ENCODE data around the gene TIMM44. TPM values are rescaled to one million over a fixed set of nuclear protein-coding genes. Genes with fewer than 3 reads are reported as not detected.

The TIMM44 gene
- total RNA-seq, 1 donor from 2014 or later: 79.2 TPM

DNA sequence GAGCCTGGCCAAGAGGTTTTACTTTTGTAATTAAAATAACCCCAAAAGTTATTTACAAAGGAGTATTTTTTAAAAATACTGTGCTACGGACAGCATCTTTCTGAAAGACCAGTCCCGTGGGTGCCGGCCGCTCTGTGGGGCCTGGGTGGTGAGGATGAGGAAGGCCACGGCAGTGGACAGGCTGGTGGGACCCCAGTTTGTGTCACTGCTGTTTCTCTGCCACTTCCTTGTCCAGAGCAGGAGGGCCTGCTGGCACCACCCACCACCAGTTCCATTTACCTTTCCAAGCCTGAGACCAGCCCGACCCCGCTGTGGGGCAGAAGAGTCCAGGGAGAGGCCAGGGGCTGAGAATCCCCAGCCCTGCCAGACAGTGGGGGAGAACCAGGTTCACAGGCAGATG lies 38.2 kb upstream of the TIMM44 start:
- intact Hi-C loops (cut with micrococcal nuclease): no loop called here
- DNase-seq (ENCODE audit: low spot score): no peak
- Mint-ChIP-seq H3K27me3 (ENCODE audit: low read depth) (no peaks in the 10 kb centered on the region), H3K4me1 (ENCODE audit: low read depth) (no peaks in the 10 kb centered on the region), H3K36me3 (ENCODE audit: low read depth) (peaks cover 57% of the 10 kb centered on the region), H3K4me3 (ENCODE audit: low read depth) (no peak overlapping the region), H3K9me3 (no peaks in the 10 kb centered on the region), H3K27ac (no peak overlapping the region)

DNA sequence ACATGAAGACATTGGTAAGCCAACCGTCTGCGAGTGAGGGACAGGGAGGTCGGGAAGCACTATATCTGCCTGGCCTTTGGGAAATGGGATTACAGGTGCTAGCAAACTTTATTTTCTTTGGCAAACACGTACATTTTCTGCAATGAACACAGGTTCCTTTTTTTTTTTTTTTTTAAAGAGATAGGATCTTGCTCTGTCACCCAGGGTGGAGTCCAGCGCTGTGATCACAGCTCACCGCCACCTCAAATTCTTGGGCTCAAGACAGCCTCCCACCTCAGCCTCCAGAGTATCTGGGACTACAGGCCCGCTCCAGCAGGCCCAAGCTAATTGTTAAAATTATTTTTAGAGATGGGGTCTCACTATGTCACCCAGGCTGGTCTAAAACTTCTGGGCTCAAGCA lies 37.7 kb upstream of the TIMM44 start:
- no peaks in the 10 kb centered on the region for H3K9me3 Mint-ChIP-seq
- intact Hi-C loops (cut with micrococcal nuclease): no loop called here
- DNase-seq (ENCODE audit: low spot score): no peak
- H3K4me3 Mint-ChIP-seq (ENCODE audit: low read depth): no peak overlapping the region
- peaks cover 52% of the 10 kb centered on the region for H3K36me3 Mint-ChIP-seq (ENCODE audit: low read depth)
- no peaks in the 10 kb centered on the region for H3K4me1 Mint-ChIP-seq (ENCODE audit: low read depth)
- H3K27me3 Mint-ChIP-seq (ENCODE audit: low read depth): no peaks in the 10 kb centered on the region
- H3K27ac Mint-ChIP-seq: no peak overlapping the region

DNA sequence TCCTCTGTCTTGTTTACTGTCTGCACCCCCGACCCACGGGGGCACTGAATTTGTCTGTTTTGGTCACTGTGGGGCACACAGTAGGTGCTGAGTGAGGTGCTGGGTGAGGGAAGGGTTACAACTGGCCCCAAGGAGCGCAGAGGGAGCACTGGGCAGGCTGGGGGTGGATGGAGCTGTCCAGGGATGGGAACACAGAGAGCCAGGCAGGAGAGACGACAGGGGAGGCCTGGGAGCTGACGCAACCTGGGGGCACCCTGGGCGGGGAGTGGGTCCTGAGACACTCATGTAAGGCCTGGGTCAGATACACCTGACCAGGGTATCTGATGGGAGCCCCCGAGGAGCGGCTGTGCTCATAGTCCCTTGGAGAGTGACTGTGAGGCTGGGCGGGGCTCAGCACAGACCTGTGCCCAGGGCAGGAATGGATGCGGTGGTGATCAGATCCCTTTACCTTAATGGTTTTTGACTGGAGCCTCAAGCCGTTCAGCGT lies 37.2 kb upstream of the TIMM44 start:
- H3K36me3 Mint-ChIP-seq (ENCODE audit: low read depth): peaks cover 47% of the 10 kb centered on the region
- intact Hi-C loops (cut with micrococcal nuclease): no loop called here

DNA sequence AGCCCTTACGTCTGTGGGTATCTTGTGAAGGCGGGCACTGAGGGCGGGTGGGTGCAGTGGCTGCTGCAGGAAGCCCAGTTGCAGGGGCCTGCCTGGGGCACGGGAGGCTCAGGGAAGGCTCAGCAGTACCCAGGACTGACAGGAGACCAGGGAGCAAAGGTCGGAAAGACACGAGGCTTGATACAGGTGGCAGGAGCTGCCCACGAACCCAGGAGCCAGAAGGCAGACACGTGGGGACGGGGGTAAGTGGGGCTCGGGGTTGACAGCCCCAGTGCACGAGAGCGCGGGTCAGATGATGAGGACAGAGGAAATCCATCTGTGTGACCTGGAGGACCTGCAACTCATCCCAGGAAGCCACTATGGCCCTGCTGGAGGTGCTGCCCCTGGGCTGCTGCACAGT lies 36.7 kb upstream of the TIMM44 start:
- H3K36me3 Mint-ChIP-seq (ENCODE audit: low read depth): peaks cover 47% of the 10 kb centered on the region
- no peaks in the 10 kb centered on the region for H3K4me1 Mint-ChIP-seq (ENCODE audit: low read depth)
- H3K4me3 Mint-ChIP-seq (ENCODE audit: low read depth): no peak overlapping the region
- no peak overlapping the region for H3K27ac Mint-ChIP-seq
- no peak for DNase-seq (ENCODE audit: low spot score)
- intact Hi-C loops (cut with micrococcal nuclease): no loop called here
- no peaks in the 10 kb centered on the region for H3K9me3 Mint-ChIP-seq
- no peaks in the 10 kb centered on the region for H3K27me3 Mint-ChIP-seq (ENCODE audit: low read depth)

More for the DNA sequence above, 37.2 kb upstream of the TIMM44 start:
- Mint-ChIP-seq H3K4me1 (ENCODE audit: low read depth) (no peaks in the 10 kb centered on the region), H3K4me3 (ENCODE audit: low read depth) (no peak overlapping the region), H3K9me3 (no peaks in the 10 kb centered on the region), H3K27me3 (ENCODE audit: low read depth) (no peaks in the 10 kb centered on the region), H3K27ac (no peak overlapping the region)
- no peak for DNase-seq (ENCODE audit: low spot score)

DNA sequence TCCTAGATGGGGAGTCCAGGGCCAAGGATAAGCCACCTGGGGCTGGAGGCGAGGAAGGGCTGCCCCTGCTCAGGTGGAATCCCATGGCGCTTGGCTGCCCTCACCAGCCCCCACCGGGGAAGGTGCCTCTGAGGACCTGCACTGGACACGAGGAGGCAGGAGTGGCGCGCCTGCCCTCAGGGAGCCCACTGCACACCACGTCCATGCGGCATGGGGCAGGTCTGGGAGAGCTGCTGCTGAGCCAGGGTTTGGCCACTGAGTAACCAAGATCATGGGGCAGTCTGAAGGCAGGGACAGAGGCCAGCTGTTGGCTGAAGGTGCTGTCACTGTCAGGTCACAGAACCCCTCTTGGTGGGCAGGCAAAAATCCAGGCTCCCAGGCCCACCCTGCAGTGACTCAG lies 36.1 kb upstream of the TIMM44 start:
- Mint-ChIP-seq H3K9me3 (no peaks in the 10 kb centered on the region), H3K36me3 (ENCODE audit: low read depth) (peaks cover 48% of the 10 kb centered on the region), H3K4me1 (ENCODE audit: low read depth) (no peaks in the 10 kb centered on the region), H3K4me3 (ENCODE audit: low read depth) (no peak overlapping the region), H3K27ac (no peak overlapping the region), H3K27me3 (ENCODE audit: low read depth) (no peaks in the 10 kb centered on the region)
- intact Hi-C loops (cut with micrococcal nuclease): no loop called here
- no peak for DNase-seq (ENCODE audit: low spot score)

GRCh38 chr19:7979011-7979410 lies 35.5 kb upstream of the TIMM44 start:
- Mint-ChIP-seq H3K36me3 (ENCODE audit: low read depth) (peaks cover 48% of the 10 kb centered on the region), H3K27ac (no peak overlapping the region), H3K4me3 (ENCODE audit: low read depth) (no peak overlapping the region), H3K9me3 (no peaks in the 10 kb centered on the region), H3K27me3 (ENCODE audit: low read depth) (no peaks in the 10 kb centered on the region), H3K4me1 (ENCODE audit: low read depth) (no peaks in the 10 kb centered on the region)
- intact Hi-C loops (cut with micrococcal nuclease): no loop called here
- DNase-seq (ENCODE audit: low spot score): no peak

GRCh38 chr19:7978179-7978825 lies 34.8 kb upstream of the TIMM44 start:
- no peaks in the 10 kb centered on the region for H3K4me1 Mint-ChIP-seq (ENCODE audit: low read depth)
- H3K36me3 Mint-ChIP-seq (ENCODE audit: low read depth): peaks cover 52% of the 10 kb centered on the region
- DNase-seq (ENCODE audit: low spot score): no peak
- no peak overlapping the region for H3K4me3 Mint-ChIP-seq (ENCODE audit: low read depth)
- H3K9me3 Mint-ChIP-seq: no peaks in the 10 kb centered on the region
- no peak overlapping the region for H3K27ac Mint-ChIP-seq
- intact Hi-C loops (cut with micrococcal nuclease): no loop called here
- no peaks in the 10 kb centered on the region for H3K27me3 Mint-ChIP-seq (ENCODE audit: low read depth)

- Mint-ChIP-seq H3K9me3 (no peaks in the 10 kb centered on the region), H3K4me3 (ENCODE audit: low read depth) (no peak overlapping the region), H3K4me1 (ENCODE audit: low read depth) (no peaks in the 10 kb centered on the region), H3K36me3 (ENCODE audit: low read depth) (peaks cover 49% of the 10 kb centered on the region), H3K27me3 (ENCODE audit: low read depth) (no peaks in the 10 kb centered on the region), H3K27ac (no peak overlapping the region)
- intact Hi-C loops (cut with micrococcal nuclease): no loop called here
- no peak for DNase-seq (ENCODE audit: low spot score)
Measured at GRCh38 chr19:7977723-7978040, 34.2 kb upstream of the TIMM44 start.

DNA sequence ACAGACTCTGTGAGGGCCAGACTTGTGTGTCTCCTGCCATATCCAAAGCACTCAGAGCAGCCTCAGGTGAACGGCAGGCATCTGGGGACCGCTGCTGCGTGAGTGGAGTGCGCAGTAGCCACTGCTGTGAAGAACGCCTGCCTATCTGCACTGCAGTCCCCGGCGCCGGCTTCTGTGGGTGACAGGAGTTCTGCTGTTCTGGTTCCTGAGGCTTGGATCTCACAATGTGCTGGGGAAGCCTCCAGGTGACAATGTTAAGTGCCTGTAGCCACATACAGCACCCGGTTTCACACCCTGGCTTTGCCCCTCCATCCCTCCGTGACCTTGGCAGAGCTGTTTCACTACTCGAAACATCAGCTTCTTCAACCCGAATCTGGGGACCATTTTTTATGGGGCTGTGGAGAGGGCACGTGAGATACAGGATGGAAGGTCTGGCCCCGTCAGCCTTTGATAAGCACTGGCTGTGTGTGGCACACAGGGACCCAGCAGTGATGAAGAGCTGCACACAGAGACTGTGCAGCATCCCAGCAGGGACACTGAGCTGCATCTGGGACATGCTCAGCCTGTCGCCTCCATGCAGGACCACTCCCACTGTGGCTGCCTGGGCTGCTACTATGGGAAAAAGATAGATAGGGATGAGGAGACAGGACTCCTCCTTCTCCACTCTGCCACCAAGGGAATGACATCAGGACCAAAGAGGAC lies 33.7 kb upstream of the TIMM44 start:
- Mint-ChIP-seq H3K4me1 (ENCODE audit: low read depth) (no peaks in the 10 kb centered on the region), H3K9me3 (no peaks in the 10 kb centered on the region), H3K27ac (no peak overlapping the region), H3K4me3 (ENCODE audit: low read depth) (no peak overlapping the region), H3K27me3 (ENCODE audit: low read depth) (no peaks in the 10 kb centered on the region), H3K36me3 (ENCODE audit: low read depth) (peaks cover 44% of the 10 kb centered on the region)
- DNase-seq (ENCODE audit: low spot score): no peak
- intact Hi-C loops (cut with micrococcal nuclease): no loop called here

DNA sequence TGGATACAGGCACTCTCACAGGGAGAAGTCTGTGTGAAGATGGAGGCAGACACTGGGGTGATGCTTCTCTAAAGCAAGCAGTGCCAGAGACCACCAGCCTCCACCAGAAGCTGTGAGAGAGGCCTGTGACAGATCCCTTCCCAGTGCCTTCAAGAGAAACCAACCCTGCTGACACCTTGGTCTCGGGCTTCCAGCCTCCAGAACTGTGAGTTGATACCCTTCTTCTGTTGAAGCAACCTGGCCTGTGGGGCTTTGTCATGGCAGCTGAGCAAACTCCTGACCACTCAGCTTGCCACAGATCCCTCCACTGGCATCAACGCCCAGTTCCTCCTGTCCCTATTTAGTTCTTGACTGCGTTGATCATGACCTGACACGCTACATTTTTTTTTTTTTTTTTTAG lies 33.0 kb upstream of the TIMM44 start:
- peaks cover 41% of the 10 kb centered on the region for H3K36me3 Mint-ChIP-seq (ENCODE audit: low read depth)
- intact Hi-C loops (cut with micrococcal nuclease): no loop called here
- DNase-seq (ENCODE audit: low spot score): no peak
- no peaks in the 10 kb centered on the region for H3K9me3 Mint-ChIP-seq
- no peak overlapping the region for H3K27ac Mint-ChIP-seq
- H3K4me3 Mint-ChIP-seq (ENCODE audit: low read depth): no peak overlapping the region
- no peaks in the 10 kb centered on the region for H3K4me1 Mint-ChIP-seq (ENCODE audit: low read depth)
- no peaks in the 10 kb centered on the region for H3K27me3 Mint-ChIP-seq (ENCODE audit: low read depth)

DNA sequence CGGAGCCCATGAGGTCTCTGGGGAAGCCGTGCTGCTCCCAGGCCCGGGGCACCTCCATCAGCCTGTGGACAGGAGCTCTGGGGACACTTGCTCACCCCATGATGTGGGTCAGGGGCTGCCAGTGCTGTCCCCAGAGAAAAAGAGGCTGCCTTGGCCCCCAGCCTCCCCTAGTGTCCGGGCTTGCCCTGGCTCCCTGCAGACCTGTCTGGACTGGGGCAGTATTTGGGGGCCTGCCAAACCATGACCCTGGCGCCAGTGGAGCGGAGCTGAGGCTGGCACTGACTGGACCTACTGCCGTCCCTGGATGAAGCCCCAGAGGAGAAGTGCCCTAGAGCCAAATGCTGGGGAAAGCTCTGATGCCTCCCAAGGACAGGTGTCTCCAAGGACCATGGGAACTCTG lies 31.6 kb upstream of the TIMM44 start:
- no peak overlapping the region for H3K4me3 Mint-ChIP-seq (ENCODE audit: low read depth)
- no peaks in the 10 kb centered on the region for H3K4me1 Mint-ChIP-seq (ENCODE audit: low read depth)
- DNase-seq (ENCODE audit: low spot score): no peak
- H3K9me3 Mint-ChIP-seq: no peaks in the 10 kb centered on the region
- no peak overlapping the region for H3K27ac Mint-ChIP-seq
- peaks cover 41% of the 10 kb centered on the region for H3K36me3 Mint-ChIP-seq (ENCODE audit: low read depth)
- no peaks in the 10 kb centered on the region for H3K27me3 Mint-ChIP-seq (ENCODE audit: low read depth)
- intact Hi-C loops (cut with micrococcal nuclease): no loop called here

- Mint-ChIP-seq H3K4me3 (ENCODE audit: low read depth) (no peak overlapping the region), H3K27ac (no peak overlapping the region), H3K36me3 (ENCODE audit: low read depth) (peaks cover 41% of the 10 kb centered on the region), H3K4me1 (ENCODE audit: low read depth) (no peaks in the 10 kb centered on the region), H3K27me3 (ENCODE audit: low read depth) (no peaks in the 10 kb centered on the region), H3K9me3 (no peaks in the 10 kb centered on the region)
- no peak for DNase-seq (ENCODE audit: low spot score)
- intact Hi-C loops (cut with micrococcal nuclease): no loop called here
Measured at GRCh38 chr19:7973883-7974282, 30.4 kb upstream of the TIMM44 start.

- no peaks in the 10 kb centered on the region for H3K4me1 Mint-ChIP-seq (ENCODE audit: low read depth)
- H3K27ac Mint-ChIP-seq: no peak overlapping the region
- peaks cover 47% of the 10 kb centered on the region for H3K36me3 Mint-ChIP-seq (ENCODE audit: low read depth)
- H3K27me3 Mint-ChIP-seq (ENCODE audit: low read depth): no peaks in the 10 kb centered on the region
- no peak for DNase-seq (ENCODE audit: low spot score)
- intact Hi-C loops (cut with micrococcal nuclease): no loop called here
- no peak overlapping the region for H3K4me3 Mint-ChIP-seq (ENCODE audit: low read depth)
- H3K9me3 Mint-ChIP-seq: no peaks in the 10 kb centered on the region
Measured at GRCh38 chr19:7971553-7972520, 28.4 kb upstream of the TIMM44 start.

Measured in activated T-helper 2 cell treated with anti-CD3 and anti-CD28 coated beads, Interferon-gamma antibody, Interleukin-2, Interleukin-4, amounts not matched to agents 10 μg/mL and 5 μg/mL and 100 μg/mL, durations not matched to agents 14 hours and 24 hours and 36 hours (primary cell).